ENCODE measurements around the gene COQ10B.

DNA sequence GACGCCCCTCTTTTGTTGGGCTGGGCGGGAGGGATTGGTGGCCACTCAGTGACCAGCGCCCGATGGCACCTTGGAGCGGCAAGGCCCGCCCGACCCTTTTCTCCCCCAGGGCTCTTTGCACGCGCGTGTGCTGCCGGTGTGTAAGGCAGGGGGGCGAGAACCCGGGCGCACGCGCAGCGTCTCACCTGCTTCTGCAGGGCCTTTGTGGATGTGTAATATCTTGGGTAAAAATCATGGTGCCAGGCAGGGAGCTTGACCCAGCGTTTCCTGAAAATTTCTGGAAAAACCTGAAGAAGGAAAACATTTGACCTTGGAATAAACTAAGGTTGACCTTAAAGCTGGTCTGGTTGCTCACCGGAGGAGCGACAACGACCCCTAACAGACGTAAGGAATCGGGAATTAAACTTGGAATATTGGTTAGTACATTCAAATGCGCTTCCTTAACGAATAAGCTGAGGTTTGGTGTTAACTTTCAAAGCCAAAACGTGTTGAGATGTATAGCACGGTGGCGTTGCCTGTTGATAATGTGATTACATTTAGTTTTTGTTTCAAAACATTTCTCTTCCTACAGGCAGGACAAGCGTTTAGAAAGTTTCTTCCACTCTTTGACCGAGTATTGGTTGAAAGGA, 47.3 kb downstream of the COQ10B start:
- TF ChIP-seq, protein P1, sequence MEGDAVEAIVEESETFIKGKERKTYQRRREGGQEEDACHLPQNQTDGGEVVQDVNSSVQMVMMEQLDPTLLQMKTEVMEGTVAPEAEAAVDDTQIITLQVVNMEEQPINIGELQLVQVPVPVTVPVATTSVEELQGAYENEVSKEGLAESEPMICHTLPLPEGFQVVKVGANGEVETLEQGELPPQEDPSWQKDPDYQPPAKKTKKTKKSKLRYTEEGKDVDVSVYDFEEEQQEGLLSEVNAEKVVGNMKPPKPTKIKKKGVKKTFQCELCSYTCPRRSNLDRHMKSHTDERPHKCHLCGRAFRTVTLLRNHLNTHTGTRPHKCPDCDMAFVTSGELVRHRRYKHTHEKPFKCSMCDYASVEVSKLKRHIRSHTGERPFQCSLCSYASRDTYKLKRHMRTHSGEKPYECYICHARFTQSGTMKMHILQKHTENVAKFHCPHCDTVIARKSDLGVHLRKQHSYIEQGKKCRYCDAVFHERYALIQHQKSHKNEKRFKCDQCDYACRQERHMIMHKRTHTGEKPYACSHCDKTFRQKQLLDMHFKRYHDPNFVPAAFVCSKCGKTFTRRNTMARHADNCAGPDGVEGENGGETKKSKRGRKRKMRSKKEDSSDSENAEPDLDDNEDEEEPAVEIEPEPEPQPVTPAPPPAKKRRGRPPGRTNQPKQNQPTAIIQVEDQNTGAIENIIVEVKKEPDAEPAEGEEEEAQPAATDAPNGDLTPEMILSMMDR (IDR thresholded peaks at IDR 0.05), result no peak
- no peak for TF ChIP-seq POLR2A (IDR thresholded peaks at IDR 0.05)
